ENCODE results near the gene AMHR2.

DNA sequence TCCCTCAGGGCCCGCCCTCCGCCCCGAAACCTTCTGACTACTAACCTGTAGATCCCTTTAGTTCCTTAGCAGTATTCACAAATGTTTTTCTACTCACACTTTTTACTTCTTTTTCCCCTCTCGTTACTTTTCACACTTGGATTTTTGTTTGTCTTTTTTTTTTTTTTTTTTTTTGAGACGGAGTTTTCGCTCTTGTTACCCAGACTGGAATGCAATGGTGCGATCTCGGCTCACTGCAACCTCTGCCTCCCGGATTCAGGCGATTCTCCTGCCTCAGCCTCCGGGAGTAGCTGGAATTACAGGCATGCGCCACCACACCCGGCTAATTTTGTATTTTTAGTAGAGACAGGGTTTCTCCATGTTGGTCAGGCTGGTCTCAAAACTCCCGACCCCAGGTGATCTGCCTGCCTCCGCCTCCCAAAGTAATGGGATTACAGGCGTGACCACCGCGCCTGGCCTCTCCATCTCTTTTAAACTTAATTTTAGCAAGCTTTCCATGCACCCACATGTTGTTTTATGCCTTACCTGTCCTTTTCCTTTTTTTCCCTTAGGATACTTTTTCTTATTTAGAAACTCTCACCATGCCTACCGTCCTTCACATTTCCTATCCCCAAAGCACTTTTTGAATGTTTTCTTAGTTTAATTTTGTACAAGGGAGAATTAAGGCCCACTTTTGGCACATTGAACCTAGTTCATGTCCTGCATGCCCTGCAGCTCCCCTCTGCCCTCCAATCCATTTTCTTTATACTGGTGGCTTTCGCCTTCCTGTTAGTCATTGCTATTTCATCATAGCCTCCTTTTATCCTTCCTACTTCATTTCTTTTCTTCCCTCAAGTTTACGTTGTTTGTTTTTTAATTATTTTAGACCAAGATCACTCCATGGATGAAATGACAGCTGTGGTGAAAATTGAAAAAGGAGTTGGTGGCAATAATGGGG is 42.6 kb upstream of the AMHR2 start:
- TF ChIP-seq EZH2phosphoT487 (IDR thresholded peaks at IDR 0.05; ENCODE audit: insufficient read depth, low read depth): no peak
- no peak for TF ChIP-seq EZH2 (IDR thresholded peaks at IDR 0.05; ENCODE audit: insufficient read depth, poor library complexity, severe bottlenecking)
